Activated CD4-positive, alpha-beta T cell treated with anti-CD3 and anti-CD28 coated beads for 24 hours (primary cell): ENCODE data around the gene TFPI.
"Not testable (repeated sequence)": the region's sequence is repeated elsewhere in the genome, so short reads cannot be mapped to it uniquely, and the experiment has no call there.

Experiments used
- DNase-seq, 2 donors: peaks; one replicate each; pipeline ENCODE4 v3.0.0-alpha.2; 2020; ENCODE audit warnings: low read depth in 2 of 2

Gene TFPI

DNA sequence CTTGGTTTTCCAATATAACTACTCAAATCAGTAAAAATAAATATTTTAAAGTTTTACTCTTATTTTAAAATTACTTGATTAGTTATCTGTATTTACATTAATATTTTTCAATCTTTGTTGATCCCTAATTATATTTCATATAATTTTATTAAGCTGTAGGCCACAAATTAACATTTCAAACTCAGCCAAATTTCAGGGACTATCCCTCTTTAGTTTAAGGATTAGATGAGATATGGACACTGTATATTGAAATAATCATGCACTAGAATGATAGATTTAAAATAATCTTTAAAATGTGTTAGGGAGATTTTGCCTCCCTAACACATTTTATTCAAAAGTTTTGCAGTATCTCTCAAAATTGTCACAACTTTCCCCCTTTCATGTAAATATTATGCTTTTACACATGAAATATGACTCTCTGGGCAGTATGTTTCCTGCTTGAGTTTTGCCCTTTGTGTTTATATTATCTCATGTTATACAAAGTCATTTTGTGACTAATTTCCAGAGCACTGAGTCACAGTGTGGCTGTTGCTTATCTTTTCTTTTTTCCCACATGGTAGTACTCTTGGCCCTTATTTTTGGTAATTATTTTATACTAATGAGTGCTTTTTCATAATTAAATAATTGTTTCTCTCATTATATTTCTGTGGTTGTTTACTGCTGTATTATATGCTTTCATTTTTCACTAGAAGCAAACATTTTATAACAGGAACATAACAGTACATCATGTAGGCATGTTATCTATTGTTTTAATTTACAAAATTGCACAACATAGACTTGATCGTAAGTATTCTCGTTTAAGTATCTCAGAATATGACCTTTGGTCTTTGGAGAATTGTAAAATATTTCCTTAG, 1.2 kb downstream of the TFPI start:
- no peak for DNase-seq

DNA sequence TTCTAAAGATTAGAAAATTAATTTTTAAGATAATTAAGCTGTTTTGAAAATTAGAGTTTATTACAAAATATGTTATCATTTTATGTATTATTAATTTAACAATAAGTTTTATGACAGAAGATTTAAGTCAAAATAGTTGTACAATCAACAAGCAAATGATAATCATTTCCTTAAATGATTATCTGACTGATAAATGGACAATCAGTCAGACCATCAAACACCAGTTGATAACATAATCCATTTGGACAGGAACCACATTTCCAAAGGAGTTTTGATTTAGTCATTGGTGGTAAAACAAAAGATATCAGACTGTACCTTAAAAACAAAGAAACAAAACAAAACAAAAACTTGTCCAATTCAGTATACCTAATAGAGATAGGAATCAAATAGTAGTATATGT, 1.9 kb downstream of the TFPI start:
- no peak for DNase-seq

DNA sequence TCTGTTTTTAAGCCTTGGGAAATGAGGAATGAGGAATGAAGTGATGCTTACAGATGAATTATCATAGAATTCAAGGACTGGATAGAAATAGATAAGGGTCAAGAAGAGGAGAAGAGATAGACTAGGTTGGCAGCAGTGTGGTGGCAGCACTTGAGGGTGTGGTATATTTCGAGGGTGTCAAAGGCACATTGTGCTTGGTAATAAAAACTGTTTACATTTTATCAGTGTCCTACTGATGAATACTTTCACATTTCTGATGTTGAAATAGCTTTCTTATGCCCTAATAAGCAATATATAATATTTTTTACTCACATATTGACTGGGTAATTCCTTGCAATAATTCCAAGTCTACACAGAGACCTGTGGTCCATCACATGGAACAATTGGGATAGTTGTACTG, 3.4 kb downstream of the TFPI start:
- DNase-seq, result no peak

DNA sequence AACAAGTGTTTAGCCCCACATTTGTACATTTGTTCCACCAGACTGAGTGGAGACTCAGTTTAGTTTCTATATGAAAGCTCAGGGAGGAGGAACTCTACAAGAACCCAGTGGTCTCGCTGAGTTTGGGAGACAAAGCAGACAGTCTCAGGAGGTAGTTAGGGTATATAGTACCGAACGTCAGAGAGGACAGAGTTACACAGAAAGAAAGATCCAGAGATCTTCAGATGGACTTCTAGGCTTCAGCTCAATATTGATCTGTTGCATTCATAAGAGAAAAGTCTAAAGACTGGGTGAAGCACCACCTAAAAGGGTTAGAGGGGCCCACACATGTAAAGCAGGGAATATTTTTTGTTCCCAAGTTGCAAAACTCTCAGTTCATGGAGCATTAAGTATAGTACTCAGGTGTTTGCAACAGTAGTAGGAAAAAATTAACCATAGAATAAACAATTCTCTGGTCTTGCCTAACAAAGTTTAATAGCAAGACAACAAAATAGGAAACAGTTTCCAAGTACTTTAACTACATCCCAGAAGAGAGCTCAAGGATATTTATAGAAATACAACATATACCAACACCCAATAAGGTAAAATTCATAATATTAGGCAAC, 4.2 kb downstream of the TFPI start:
- no peak for DNase-seq

DNA sequence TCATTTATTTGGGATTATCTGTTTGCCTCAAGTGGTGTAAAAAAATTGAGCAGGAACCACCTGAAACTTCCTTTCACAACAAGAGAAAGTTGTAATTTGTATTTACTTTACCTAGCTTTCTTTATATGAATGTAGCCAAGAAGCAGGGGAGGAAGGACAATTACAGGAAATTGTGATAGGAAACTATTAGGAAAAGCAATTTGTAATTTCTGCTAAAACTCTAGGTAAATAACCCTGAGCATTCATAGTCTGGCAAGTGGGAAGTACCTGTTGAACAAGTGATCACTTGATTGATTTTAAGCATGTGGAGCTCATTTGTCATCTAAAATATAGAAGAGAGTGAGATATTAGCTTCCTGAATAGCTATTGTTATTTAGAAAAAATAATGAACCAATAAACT, 5.0 kb downstream of the TFPI start:
- DNase-seq, result no peak

DNA sequence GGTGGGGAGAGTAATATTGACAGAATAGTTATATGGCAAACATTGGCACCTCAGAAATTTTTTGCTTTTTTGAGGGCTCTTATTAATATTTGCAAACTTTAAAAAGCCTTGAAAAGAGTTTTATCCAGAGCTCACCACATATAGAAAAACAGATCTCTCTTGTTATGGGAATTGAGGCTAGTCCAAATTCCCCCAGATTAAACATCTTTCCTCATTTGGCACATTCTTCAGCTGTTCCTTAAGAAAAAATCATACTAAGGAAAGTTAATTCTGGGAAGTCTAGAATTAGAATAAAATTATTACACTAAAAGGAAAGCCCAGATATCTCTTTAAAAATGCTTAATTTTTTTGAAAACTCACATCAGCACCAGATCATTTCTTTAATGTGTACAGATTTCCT, 5.6 kb downstream of the TFPI start:
- DNase-seq, result no peak

DNA sequence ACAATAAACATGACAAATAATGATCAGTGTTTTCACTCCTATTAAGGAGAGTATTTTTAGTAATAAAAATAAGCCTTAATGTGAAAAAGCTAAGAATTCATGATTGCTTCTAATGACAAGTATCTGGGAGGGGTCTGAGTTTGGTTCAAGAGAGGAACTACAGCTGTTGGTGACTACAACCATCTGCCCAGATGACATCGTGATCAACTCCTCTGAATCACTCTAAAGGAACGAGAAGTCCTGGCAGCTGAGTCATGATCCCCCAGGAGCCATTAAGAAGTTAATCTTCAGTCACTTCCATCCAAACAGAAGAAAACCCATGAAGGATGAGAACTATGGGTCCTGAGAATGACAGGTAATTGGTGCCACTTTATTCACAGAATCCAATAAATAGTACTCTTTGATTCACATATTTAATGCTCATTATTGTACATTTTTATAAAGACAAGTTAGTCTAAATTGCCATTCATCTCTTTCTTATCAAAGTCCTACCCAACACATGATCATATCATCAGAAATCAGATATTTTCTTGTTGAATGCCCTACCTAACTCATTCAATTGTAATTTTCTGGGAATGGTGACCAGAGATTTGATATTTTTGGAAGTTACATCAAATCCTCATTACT, 6.8 kb downstream of the TFPI start:
- no peak for DNase-seq

DNA sequence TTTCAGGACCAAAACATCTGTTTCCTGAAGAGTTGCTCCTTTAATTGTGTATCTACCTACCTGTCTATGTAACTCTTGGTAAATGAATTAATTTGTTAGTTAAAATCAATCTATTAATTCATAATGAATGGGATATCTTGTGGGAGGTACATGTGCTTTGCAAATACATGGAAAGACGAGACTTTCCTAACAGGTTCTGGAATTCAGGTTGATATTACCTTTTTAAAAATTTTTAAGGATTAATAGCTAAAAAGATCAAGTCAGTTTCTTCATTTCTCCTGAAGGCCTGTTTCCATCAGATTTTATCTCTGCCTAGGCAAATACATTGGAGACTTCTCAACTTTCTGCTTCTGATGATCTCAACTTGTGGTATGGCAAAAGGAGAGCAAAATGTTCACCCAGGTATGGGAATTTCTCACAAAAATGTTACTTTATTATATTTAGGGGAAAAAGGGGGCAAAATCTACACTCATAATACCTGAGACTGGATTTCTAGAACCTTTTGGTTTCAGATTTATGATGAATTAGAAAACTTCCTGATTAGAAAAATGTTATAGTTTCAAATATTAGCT, 7.4 kb downstream of the TFPI start:
- no peak for DNase-seq

DNA sequence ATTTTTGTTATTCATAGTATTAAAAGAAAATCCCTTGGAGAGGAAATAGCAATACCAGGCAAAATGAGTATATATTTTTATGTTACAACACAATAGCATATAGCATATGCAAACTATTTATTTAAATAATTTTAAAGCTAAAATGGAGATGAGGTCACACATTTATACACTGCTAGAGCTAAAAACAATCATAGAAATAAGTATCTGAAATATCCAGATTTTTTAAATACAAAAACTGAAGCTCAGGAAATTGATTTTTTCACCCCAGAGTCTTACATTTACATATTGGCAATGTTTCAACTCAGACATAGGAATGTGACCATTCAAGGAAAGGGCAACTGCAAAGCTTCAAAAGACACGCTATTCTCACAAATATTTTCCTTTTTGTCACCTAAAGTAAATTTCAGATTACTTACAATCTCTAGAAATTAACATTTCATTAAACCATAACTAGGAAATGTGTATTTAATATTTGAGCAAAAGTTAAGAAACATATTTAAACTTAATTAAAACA, 8.9 kb downstream of the TFPI start:
- DNase-seq, result no peak

DNA sequence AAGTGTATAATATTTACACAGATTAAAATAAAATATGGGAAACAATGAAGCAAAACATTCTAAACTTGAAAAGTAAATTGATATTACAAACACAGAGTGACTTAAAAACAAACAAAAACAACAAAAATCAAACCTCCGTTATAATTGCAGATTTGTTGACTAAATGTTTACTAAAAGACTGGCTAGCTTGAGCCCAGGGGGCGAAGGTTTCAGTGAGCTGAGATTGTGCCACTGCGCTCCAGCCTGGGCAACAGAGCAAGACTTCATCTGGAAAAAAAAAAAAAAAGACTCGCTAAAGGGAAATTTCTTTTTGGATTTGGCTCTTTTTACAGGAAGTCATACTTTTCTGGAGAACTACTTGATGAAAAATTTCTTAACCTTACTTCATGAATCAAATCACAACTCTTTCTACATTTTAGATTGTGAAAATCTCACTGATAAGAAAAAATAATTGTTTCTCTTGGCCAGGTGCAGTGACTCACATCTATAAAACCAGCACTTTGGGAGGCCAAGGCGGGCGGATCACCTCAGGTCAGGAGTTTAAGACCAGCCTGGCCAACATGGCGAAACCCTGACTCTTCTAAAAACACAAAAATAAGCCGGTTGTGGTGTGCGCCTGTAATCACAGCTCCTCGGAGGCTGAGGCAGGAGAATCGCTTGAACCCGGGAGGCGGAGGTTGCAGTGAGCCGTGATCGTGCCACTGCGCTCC, 9.7 kb downstream of the TFPI start:
- DNase-seq, result no peak

DNA sequence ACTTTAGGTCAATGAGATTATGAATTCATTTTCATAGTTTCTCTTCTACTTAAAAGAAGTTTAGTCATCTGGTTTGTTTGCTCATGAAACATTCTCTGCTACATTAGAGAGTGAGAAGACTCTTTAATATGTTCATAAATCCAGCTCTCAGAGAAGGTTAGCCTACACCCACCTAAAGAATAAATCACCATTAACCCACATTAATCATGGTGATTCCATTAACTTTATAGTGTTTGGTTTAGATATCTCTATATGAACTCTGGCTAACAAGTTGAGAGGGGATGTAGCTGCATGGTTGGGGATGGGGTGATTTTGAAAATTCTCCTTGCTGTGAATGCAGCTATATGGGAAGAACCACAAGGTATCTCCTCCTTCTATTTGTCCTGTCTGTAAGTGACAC, 10.7 kb downstream of the TFPI start:
- no peak for DNase-seq

DNA sequence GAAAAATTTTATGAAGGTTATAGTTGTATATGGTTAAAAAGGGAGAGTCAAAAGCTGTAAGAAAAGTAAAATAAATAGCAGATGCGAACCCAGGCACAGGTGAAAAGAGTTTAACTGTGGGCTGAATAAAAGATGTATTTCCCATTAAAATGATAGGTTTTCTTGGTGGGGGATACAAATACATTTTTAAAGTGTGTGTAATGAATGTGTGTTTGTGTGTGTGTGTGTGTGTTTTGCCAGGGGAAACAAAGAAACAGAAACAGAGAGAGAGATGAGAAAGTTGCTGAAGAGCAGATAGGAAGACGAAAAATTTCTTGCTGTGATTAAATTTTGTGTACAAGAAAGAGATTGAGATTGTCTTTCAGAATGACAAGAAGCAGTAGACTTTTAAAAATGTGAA, 12.1 kb downstream of the TFPI start:
- DNase-seq, result no peak

DNA sequence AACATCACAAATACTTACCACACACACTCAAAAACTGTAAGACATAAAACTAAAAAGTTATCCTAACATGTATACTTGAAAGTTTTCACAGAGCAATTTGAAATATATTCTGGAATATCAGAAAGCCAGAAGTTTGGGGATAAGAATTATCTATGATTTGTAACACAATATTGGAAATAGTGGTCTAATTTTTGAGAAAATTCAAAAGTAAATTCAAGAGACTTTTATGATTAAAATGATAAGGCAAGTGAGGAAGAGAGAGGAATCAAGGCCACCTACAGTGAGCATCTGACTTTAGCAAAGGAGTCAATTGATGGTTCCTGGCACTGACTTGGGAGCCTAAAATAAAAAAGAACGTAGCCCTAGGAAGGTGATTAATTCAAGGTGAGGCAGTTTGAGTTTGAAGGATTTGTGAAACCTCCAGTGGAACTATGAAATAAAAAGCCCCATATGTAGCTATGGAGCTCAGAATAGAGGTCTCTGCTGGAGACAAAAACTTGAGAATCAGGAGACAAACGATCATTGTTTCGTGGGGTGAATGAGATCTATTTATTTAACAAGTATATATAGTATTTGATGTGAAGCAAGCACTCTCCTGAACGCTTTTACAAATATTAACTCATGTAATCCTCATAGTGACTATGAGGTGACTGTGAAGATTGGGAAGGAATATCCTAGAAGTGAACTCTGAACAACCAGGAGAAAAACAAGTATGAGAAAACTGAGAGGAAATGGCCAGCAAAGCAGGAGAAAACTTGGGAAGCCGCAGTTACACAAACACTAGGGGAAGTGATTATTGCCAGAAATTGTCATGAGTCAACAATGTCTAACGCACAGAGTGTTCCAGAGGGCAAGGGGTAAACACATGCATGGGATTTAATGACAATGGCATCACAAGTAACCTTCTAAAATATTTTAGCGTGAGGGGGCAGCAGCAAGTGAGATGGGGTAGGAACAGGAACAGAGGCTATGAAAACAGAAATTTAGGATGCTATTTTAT, 12.8 kb downstream of the TFPI start:
- DNase-seq, result no peak

DNA sequence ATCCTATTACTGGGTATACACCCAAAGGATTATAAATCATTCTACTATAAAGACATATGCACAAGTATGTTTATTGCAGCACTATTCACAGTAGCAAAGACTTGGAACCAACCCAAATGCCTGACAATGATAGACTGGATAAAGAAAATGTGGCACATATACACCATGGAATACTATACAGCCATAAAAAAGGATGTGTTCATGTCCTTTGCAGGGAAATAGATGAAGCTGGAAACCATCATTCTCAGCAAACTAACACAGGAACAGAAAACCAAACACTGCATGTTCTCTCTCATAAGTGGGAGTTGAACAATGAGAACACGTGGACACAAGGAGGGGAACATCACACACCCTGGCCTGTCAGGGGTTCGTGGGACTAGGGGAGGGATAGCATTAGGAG, 16.0 kb downstream of the TFPI start:
- DNase-seq, result not testable (repeated sequence)

DNA sequence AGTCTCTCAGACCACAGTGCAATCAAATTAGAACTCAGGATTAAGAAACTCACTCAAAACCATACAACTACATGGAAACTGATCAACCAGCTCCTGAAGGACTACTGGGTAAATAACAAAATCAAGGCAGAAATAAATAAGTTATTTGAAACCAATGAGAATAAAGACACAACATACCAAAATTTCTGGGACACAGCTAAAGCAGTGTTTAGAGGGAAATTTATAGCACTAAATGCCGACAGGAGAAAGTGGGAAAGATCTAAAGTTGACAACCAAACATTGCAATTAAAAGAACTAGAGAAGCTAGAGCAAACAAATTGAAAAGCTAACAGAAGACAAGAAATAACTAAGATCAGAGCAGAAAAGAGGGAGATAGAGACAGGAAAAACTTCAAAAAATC, 18.9 kb downstream of the TFPI start:
- not testable (repeated sequence) for DNase-seq

DNA sequence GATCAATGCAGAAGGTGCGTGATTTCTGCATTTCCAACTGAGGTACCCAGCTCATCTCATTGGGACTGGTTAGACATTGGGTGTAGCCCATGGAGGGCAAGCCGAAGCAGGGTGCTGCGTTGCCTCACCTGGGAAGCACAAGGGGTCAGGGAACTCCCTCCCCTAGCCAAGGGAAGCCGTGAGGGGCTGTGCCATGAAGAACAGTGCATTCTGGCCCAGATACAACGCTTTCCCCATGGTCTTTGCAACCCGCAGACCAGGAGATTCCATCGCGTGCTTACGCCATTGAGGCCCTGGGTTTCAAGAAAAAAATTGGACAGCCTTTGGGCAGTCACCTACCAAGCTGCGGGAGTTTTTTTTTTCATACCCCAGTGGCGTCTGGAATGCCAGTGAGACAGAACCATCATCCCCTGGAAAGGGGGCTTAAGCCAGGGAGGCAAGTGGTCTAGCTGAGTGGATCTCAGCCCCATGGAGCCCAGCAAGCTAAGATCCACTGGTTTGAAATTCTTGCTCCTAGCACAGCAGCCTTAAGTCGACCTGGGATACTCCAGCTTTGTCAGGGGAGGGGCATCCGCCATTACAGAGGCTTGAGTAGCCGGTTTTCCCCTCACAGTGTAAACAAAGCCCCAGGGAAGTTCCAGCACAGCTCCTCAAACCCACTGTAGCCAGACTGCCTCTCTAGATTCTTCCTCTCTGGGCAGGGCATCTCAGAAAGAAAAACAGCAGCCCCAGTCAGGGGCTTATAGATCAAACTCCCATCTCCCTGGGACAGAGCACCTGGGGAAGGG, 21.7 kb downstream of the TFPI start:
- DNase-seq, result no peak

DNA sequence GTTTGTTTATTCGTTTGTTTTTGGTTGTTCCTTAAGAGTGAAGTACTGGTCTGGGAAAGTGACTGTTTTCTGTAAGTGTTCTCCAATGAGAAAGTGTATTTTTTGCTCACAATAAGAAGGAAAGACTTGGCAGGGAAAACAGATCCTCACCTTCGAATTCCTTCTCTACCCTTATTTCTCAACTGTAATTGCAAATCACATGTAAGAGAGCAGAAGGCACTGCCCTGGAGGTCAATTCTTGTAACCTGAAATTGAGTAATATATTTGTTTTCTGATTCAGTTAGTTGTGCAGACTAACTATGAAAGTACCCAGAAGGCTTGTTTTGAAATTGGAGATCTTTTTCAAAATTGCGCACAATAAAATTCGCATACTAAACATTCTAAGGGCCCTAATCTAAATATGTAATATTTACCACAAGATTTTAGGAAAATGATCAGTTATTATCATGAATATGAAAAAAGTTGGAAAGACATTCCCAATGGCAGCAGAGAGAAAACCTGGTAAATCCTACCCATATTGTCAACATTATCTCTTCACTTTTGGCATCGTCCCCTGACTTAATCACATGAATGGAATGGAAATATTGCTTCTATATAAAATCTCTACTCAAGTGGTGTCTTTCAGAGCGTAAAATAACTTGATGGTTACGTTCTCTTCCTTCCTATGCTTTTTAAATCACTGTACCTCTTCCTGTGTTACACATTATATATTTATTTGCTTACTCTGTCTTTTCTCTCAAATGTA, 24.1 kb downstream of the TFPI start:
- DNase-seq, result no peak

DNA sequence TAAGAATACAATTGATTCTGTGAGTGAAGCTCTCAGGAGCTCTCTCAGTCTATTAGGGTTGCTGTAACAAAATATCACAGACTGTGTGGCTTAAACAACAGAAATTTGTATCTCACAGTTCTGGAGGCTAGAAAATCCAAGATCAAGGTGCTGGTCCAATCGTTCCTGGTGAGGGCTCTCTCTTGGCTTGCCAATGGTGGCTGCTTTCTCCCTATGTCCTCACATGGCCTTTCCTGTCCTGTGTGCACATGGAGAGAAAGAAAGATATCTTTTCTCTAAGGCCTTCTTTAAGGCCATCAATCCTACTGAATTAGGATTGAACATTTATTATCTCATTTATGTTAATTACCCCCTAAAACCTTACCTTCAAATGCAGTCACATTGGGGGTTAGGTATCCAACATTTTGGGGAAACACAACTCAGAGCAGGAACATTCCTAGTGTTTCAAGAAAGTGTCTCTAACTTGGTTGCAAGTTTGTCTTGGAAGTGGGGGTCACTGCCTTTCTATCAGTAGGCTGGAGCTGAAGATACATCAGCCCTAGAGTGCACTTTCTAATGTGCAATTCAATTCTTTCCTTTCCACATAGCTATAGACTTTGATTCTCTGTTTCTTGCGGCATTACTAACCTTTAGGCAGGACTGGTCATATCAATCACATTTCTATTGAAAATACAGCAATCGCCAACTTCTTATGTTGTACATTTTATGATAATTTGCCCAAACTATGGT, 24.8 kb downstream of the TFPI start:
- DNase-seq, result no peak
